Neural progenitor cell (in vitro differentiated cells): ENCODE data around the gene GALNT2. TPM values are rescaled to one million over a fixed set of nuclear protein-coding genes. Genes with fewer than 3 reads are reported as not detected.
A peak's percentile ranks its signal among the peaks of the same experiment; 100 is the strongest.

Source experiments
- DNase-seq: peaks from one replicate; pipeline ENCODE4 v3.0.0-alpha.2; 2016; ENCODE audit warnings: low spot score
- H2AFZ ChIP-seq: fragments of 200-600 bp; sonication (generic); replicated peaks from 2 replicates; pipeline ENCODE4 v1.6.1; 2016; ENCODE audit warnings: antibody characterized with exemption
- H3F3A ChIP-seq: fragments of 200-600 bp; sonication (generic); 2 replicates; pipeline ENCODE4 v1.6.1; 2016; ENCODE audit warnings: antibody characterized with exemption, low read depth
- H3K27ac ChIP-seq: fragments of 200-600 bp; sonication (generic); 2 replicates; pipeline ENCODE4 v1.5.1; 2016; ENCODE audit warnings: mild to moderate bottlenecking
- H3K27me3 ChIP-seq: fragments of 200-600 bp; sonication (generic); 2 replicates; pipeline ENCODE4 v1.6.1; 2016; ENCODE audit warnings: mild to moderate bottlenecking, moderate library complexity
- H3K36me3 ChIP-seq: fragments of 200-600 bp; sonication (generic); 2 replicates; pipeline ENCODE4 v1.5.1; 2016
- H3K4me1 ChIP-seq: fragments of 200-600 bp; sonication (generic); 2 replicates; pipeline ENCODE4 v1.6.1; 2016; ENCODE audit warnings: mixed run types
- H3K4me2 ChIP-seq: fragments of 200-600 bp; sonication (generic); 2 replicates; pipeline ENCODE4 v1.6.1; 2016
- H3K4me3 ChIP-seq: fragments of 200-600 bp; sonication (generic); 2 replicates; pipeline ENCODE4 v1.5.1; 2016
- H3K79me2 ChIP-seq: fragments of 200-600 bp; sonication (generic); 2 replicates; pipeline ENCODE4 v1.6.1; 2016; ENCODE audit warnings: low read depth
- H3K9ac ChIP-seq: fragments of 200-600 bp; sonication (generic); 2 replicates; pipeline ENCODE4 v1.6.1; 2016
- H3K9me3 ChIP-seq: fragments of 200-600 bp; sonication (generic); 2 replicates; pipeline ENCODE4 v1.5.1; 2016; ENCODE audit warnings: low read depth
- H4K20me1 ChIP-seq: fragments of 200-600 bp; sonication (generic); 2 replicates; pipeline ENCODE4 v1.6.1; 2016; ENCODE audit warnings: low read depth
- H3K27ac Mint-ChIP-seq: 3 replicates; pipeline ENCODE4 v1.8.0; 2021; ENCODE audit warnings: mixed read lengths
- H3K27me3 Mint-ChIP-seq: 2 replicates; pipeline ENCODE4 v1.8.0; 2022; ENCODE audit warnings: low read depth, mild to moderate bottlenecking, inconsistent platforms, moderate library complexity, mixed read lengths; ENCODE audit not compliant: insufficient read depth
- H3K36me3 Mint-ChIP-seq: 3 replicates; pipeline ENCODE4 v1.8.0; 2021; ENCODE audit warnings: mixed read lengths
- H3K4me1 Mint-ChIP-seq: 3 replicates; pipeline ENCODE4 v1.8.0; 2021; ENCODE audit warnings: mixed read lengths
- H3K4me3 Mint-ChIP-seq: 3 replicates; pipeline ENCODE4 v1.8.0; 2021; ENCODE audit warnings: mild to moderate bottlenecking, moderate library complexity, mixed read lengths
- H3K9me3 Mint-ChIP-seq: 3 replicates; pipeline ENCODE4 v1.8.0; 2020; ENCODE audit warnings: mixed read lengths
- CTCF ChIP-seq: fragments of 200-600 bp; sonication (generic); IDR thresholded peaks from 2 replicates; pipeline ENCODE4 v1.5.1; 2017; ENCODE audit warnings: antibody characterized with exemption, mild to moderate bottlenecking
- EZH2 ChIP-seq: fragments of 200-600 bp; sonication (generic); IDR thresholded peaks from 2 replicates; pipeline ENCODE4 v1.6.1; 2017; ENCODE audit warnings: antibody characterized with exemption, mild to moderate bottlenecking, moderate library complexity
- EZH2phosphoT487 ChIP-seq: fragments of 200-600 bp; sonication (generic); IDR thresholded peaks from 2 replicates; pipeline ENCODE4 v1.6.1; 2017; ENCODE audit warnings: antibody characterized with exemption
- total RNA-seq: library from RNA; depleted of rRNA; stranded (reverse); fragments of >200 nt; gene quantifications from 2 replicates; pipeline ENCODE4 v1.2.3, GENCODE V29; 2015; ENCODE audit warnings: low replicate concordance

The GALNT2 gene
- total RNA-seq, 1 donor from 2014 or later, result 37.6 TPM

- DNase-seq, result no peak
- H3K36me3 ChIP-seq, result no peaks in the 10 kb centered on the region
- H3K79me2 ChIP-seq, result no peaks in the 10 kb centered on the region
- H3K27me3 ChIP-seq, result no peaks in the 10 kb centered on the region
- peaks cover 5% of the 10 kb centered on the region for H3K27me3 Mint-ChIP-seq
- H3K4me3 ChIP-seq, result no peak overlapping the region
- H3K9me3 ChIP-seq, result no peaks in the 10 kb centered on the region
- peaks cover 8% of the 10 kb centered on the region for H3K4me1 Mint-ChIP-seq
- H3F3A ChIP-seq, result peaks cover 17% of the 10 kb centered on the region
- no peak overlapping the region for H3K27ac ChIP-seq
- no peaks in the 10 kb centered on the region for H3K9me3 Mint-ChIP-seq
- H3K4me1 ChIP-seq, result peaks cover 38% of the 10 kb centered on the region
- no peak overlapping the region for H2AFZ ChIP-seq
- no peak overlapping the region for H3K4me3 Mint-ChIP-seq
- H3K36me3 Mint-ChIP-seq, result peaks cover 31% of the 10 kb centered on the region
- H3K27ac Mint-ChIP-seq, result peak overlapping the region; percentile 18
- H4K20me1 ChIP-seq, result peaks cover 11% of the 10 kb centered on the region
- TF ChIP-seq EZH2phosphoT487 (no peak), CTCF (no peak), EZH2 (no peak)
- no peak overlapping the region for H3K4me2 ChIP-seq
- no peak overlapping the region for H3K9ac ChIP-seq
Measured at GRCh38 chr1:230248889-230249270, 181.8 kb downstream of the GALNT2 start.

GRCh38 chr1:230249695-230250480, 182.8 kb downstream of the GALNT2 start:
- H3K27ac Mint-ChIP-seq, result no peak overlapping the region
- peaks cover 8% of the 10 kb centered on the region for H3K4me1 Mint-ChIP-seq
- H3F3A ChIP-seq, result peaks cover 17% of the 10 kb centered on the region
- H3K9me3 ChIP-seq, result no peaks in the 10 kb centered on the region
- H3K4me3 ChIP-seq, result no peak overlapping the region
- H3K27me3 Mint-ChIP-seq, result peaks cover 5% of the 10 kb centered on the region
- H2AFZ ChIP-seq, result no peak overlapping the region
- H3K9ac ChIP-seq, result no peak overlapping the region
- TF ChIP-seq EZH2 (no peak), CTCF (no peak), EZH2phosphoT487 (no peak)
- H3K4me1 ChIP-seq, result peaks cover 38% of the 10 kb centered on the region
- peaks cover 35% of the 10 kb centered on the region for H3K36me3 Mint-ChIP-seq
- H3K4me3 Mint-ChIP-seq, result no peak overlapping the region
- peaks cover 11% of the 10 kb centered on the region for H4K20me1 ChIP-seq
- no peaks in the 10 kb centered on the region for H3K27me3 ChIP-seq
- peak overlapping the region; percentile 54 for H3K27ac ChIP-seq
- H3K79me2 ChIP-seq, result no peaks in the 10 kb centered on the region
- H3K36me3 ChIP-seq, result no peaks in the 10 kb centered on the region
- H3K9me3 Mint-ChIP-seq, result no peaks in the 10 kb centered on the region
- peak overlapping the region; percentile 36 for H3K4me2 ChIP-seq
- DNase-seq, result no peak

GRCh38 chr1:230250666-230251065, 183.6 kb downstream of the GALNT2 start:
- H3K36me3 ChIP-seq, result no peaks in the 10 kb centered on the region
- no peak overlapping the region for H3K9ac ChIP-seq
- peaks cover 5% of the 10 kb centered on the region for H3K27me3 Mint-ChIP-seq
- no peak overlapping the region for H3K4me3 ChIP-seq
- peak overlapping the region; percentile 36 for H3K4me2 ChIP-seq
- no peaks in the 10 kb centered on the region for H3K79me2 ChIP-seq
- H3K4me1 Mint-ChIP-seq, result peaks cover 8% of the 10 kb centered on the region
- peaks cover 38% of the 10 kb centered on the region for H3K4me1 ChIP-seq
- TF ChIP-seq CTCF (no peak), EZH2 (no peak), EZH2phosphoT487 (no peak)
- no peaks in the 10 kb centered on the region for H3K9me3 Mint-ChIP-seq
- peak overlapping the region; percentile 54 for H3K27ac ChIP-seq
- H3K27ac Mint-ChIP-seq, result no peak overlapping the region
- DNase-seq, result peak; percentile 39
- peaks cover 11% of the 10 kb centered on the region for H4K20me1 ChIP-seq
- no peak overlapping the region for H3K4me3 Mint-ChIP-seq
- H3F3A ChIP-seq, result peaks cover 17% of the 10 kb centered on the region
- H3K9me3 ChIP-seq, result no peaks in the 10 kb centered on the region
- H2AFZ ChIP-seq, result no peak overlapping the region
- H3K36me3 Mint-ChIP-seq, result peaks cover 43% of the 10 kb centered on the region
- no peaks in the 10 kb centered on the region for H3K27me3 ChIP-seq
